Osteoblast (primary cell): ENCODE measurements around the gene C3orf18. TPM values are rescaled to one million over a fixed set of nuclear protein-coding genes. Genes with fewer than 3 reads are reported as not detected.

Experiments used
- DNase-seq: peaks from one replicate; pipeline ENCODE4 v3.0.0; 2011; ENCODE audit warnings: low spot score, mixed read lengths; ENCODE audit not compliant: insufficient read length; ENCODE audit errors: missing footprints
- H2AFZ ChIP-seq: 2 replicates; pipeline ENCODE4 v1.6.0; 2011; ENCODE audit warnings: mild to moderate bottlenecking, low read length
- H3K27ac ChIP-seq: 2 replicates; pipeline ENCODE4 v1.5.1; 2011; ENCODE audit warnings: mild to moderate bottlenecking, low read depth, low read length, moderate library complexity
- H3K27me3 ChIP-seq: 2 replicates; pipeline ENCODE4 v1.6.0; 2012; ENCODE audit warnings: mild to moderate bottlenecking, control low read depth, inconsistent platforms, low read length, moderate library complexity; ENCODE audit not compliant: insufficient read depth
- H3K36me3 ChIP-seq: 2 replicates; pipeline ENCODE4 v1.5.1; 2011; ENCODE audit warnings: mild to moderate bottlenecking, low read length, control low read depth, moderate library complexity; ENCODE audit not compliant: insufficient read depth
- H3K4me1 ChIP-seq: 2 replicates; pipeline ENCODE4 v1.5.1; 2011; ENCODE audit warnings: mild to moderate bottlenecking, low read length, control low read depth, moderate library complexity; ENCODE audit not compliant: insufficient read depth
- H3K4me2 ChIP-seq: 2 replicates; pipeline ENCODE4 v1.6.0; 2011; ENCODE audit warnings: mild to moderate bottlenecking, low read length; ENCODE audit not compliant: insufficient read depth
- H3K4me3 ChIP-seq: fragments of 200-600 bp; sonication (generic); 3 replicates; pipeline ENCODE4 v1.5.1; 2012; ENCODE audit warnings: mild to moderate bottlenecking, low read length, inconsistent platforms; ENCODE audit not compliant: insufficient read depth
- H3K79me2 ChIP-seq: 2 replicates; pipeline ENCODE4 v1.6.0; 2012; ENCODE audit warnings: mild to moderate bottlenecking, low read length, control low read depth, inconsistent platforms; ENCODE audit not compliant: insufficient read depth
- H3K9me3 ChIP-seq: 2 replicates; pipeline ENCODE4 v1.5.1; 2011; ENCODE audit warnings: low read depth, low read length, control low read depth
- H4K20me1 ChIP-seq: 2 replicates; pipeline ENCODE4 v1.6.0; 2012; ENCODE audit warnings: mild to moderate bottlenecking, low read length, control low read depth; ENCODE audit not compliant: insufficient read depth
- CTCF ChIP-seq: IDR thresholded peaks from 2 replicates; pipeline ENCODE4 v1.5.1; 2011; ENCODE audit warnings: mild to moderate bottlenecking, low read depth, low read length, moderate library complexity; ENCODE audit errors: extremely low read depth
- total RNA-seq: library from RNA; depleted of rRNA; stranded (reverse); fragments of >200 nt; gene quantifications from 2 replicates; pipeline ENCODE4 v1.2.3, GENCODE V29; 2012

C3orf18 gene
- total RNA-seq, 1 donor: 18.8 TPM

GRCh38 chr3:50588759-50589433 is 21.3 kb upstream of the C3orf18 start:
- no peak overlapping the region for H2AFZ ChIP-seq
- H3K36me3 ChIP-seq: peaks cover 3% of the 10 kb centered on the region
- no peaks in the 10 kb centered on the region for H3K27me3 ChIP-seq
- no peak overlapping the region for H3K27ac ChIP-seq
- TF ChIP-seq CTCF: no peak
- peak; percentile 82 for DNase-seq
- no peaks in the 10 kb centered on the region for H3K9me3 ChIP-seq
- H4K20me1 ChIP-seq: no peaks in the 10 kb centered on the region
- H3K79me2 ChIP-seq: no peaks in the 10 kb centered on the region
- H3K4me1 ChIP-seq: peaks cover 32% of the 10 kb centered on the region
- no peak overlapping the region for H3K4me3 ChIP-seq
- no peak overlapping the region for H3K4me2 ChIP-seq

DNA sequence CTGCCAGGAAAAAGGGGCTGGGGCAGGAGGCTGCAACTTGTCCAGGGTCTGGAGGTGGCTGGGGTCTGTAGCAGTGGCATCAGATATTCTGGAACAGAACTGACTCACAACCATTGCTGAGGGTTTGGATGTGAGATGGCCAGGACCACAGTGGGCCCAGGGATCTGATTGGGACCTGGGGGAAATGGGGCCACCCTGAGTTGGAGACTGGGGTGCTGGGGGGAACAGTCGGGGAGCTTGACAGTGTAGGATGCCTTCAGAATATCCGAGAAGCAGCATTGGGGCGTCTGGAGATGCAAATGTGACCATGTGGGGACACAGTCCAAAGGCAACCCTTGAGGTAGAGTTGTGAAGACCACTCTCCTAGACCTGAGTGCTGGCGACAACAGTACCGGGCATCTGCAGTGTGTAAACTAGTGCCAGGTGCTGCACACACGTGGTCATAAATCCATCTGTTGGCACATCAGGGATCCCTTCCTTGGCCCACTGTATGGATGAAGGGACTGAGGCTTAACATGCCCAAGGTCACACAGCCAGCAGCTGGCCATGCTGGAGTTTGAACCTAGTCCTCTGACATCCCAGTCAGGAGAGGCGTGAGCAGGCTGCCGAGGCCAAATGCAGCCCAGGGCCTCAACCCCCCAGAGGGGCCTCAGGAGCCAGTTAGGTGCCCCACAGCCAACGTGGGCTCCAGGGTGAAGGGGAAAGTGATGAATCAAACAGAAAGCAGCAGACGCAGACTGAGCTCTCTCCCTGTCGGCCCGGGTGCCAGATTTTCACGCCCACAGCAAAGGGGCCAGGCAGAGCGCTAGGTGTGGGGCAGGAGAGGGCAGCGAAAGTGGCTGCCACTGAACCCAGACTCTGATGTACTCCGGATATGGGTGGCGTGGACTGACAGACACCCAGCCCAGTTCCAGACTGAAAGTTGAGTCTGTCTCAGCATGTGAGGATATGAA is 20.5 kb upstream of the C3orf18 start:
- H2AFZ ChIP-seq: no peak overlapping the region

DNA sequence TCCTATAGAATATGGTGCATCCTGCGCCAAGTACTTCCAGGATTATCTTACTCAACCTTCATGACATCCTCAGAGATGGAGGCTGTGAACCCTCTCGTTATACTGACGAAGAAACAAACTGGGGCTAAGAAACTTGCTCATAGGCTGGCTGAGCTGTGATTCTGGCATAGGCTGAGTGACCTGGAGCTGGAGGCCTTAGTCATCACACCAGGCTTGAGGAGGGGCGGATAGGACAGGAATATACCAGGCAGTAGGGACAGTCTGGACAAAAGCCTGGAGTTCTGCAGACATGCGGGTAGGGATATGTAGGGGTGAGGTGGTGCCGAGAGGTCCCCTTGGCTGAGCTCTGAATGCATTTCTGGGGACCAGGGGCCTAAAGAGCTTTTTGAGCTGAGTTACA is 19.8 kb upstream of the C3orf18 start:
- Histone ChIP-seq H3K4me3 (no peak overlapping the region), H2AFZ (no peak overlapping the region), H3K27ac (peak overlapping the region; percentile 19), H3K79me2 (no peaks in the 10 kb centered on the region), H3K9me3 (no peaks in the 10 kb centered on the region), H4K20me1 (no peaks in the 10 kb centered on the region), H3K36me3 (peaks cover 6% of the 10 kb centered on the region), H3K4me2 (no peak overlapping the region), H3K27me3 (no peaks in the 10 kb centered on the region), H3K4me1 (peaks cover 32% of the 10 kb centered on the region)
- TF ChIP-seq CTCF: no peak
- peak; percentile 91 for DNase-seq

More for the DNA sequence above, 20.5 kb upstream of the C3orf18 start:
- Histone ChIP-seq H3K27ac (peak overlapping the region; percentile 19), H3K79me2 (no peaks in the 10 kb centered on the region), H4K20me1 (no peaks in the 10 kb centered on the region), H3K9me3 (no peaks in the 10 kb centered on the region), H3K4me3 (no peak overlapping the region), H3K27me3 (no peaks in the 10 kb centered on the region), H3K4me2 (no peak overlapping the region), H3K4me1 (peaks cover 32% of the 10 kb centered on the region), H3K36me3 (peaks cover 3% of the 10 kb centered on the region)
- TF ChIP-seq CTCF: no peak
- DNase-seq: peak; percentile 86

GRCh38 chr3:50586763-50587070 is 19.2 kb upstream of the C3orf18 start:
- Histone ChIP-seq H3K36me3 (peaks cover 11% of the 10 kb centered on the region), H3K27me3 (no peaks in the 10 kb centered on the region), H3K4me1 (peaks cover 28% of the 10 kb centered on the region), H3K4me3 (no peak overlapping the region), H3K27ac (no peak overlapping the region), H4K20me1 (no peaks in the 10 kb centered on the region), H3K79me2 (no peaks in the 10 kb centered on the region), H3K9me3 (no peaks in the 10 kb centered on the region), H3K4me2 (no peak overlapping the region), H2AFZ (no peak overlapping the region)
- DNase-seq: no peak
- TF ChIP-seq CTCF: no peak
